SJSA1 (cell line): ENCODE data around the gene IFITM10. TPM values are rescaled to one million over a fixed set of nuclear protein-coding genes. Genes with fewer than 3 reads are reported as not detected.

Experiments
- DNase-seq, 2 experiments: peaks; one replicate each; pipeline ENCODE4 v3.0.0-alpha.2; 2015 to 2020; ENCODE audit warnings: low spot score in 2 of 2, low read depth in 1 of 2
- H3K27ac ChIP-seq: fragments of 250-450 bp; sonication (Bioruptor Pico); 2 replicates; pipeline ENCODE4 v1.5.1; 2020; ENCODE audit warnings: mild to moderate bottlenecking, moderate library complexity
- H3K27me3 ChIP-seq: fragments of 250-450 bp; sonication (Bioruptor Pico); replicated peaks from 2 replicates; pipeline ENCODE4 v1.5.1; 2020; ENCODE audit warnings: mild to moderate bottlenecking, moderate library complexity
- H3K36me3 ChIP-seq: fragments of 250-450 bp; sonication (Bioruptor Pico); 2 replicates; pipeline ENCODE4 v1.5.1; 2020; ENCODE audit warnings: mild to moderate bottlenecking
- H3K4me1 ChIP-seq: fragments of 250-450 bp; sonication (Bioruptor Pico); replicated peaks from 2 replicates; pipeline ENCODE4 v1.6.1; 2021; ENCODE audit warnings: mild to moderate bottlenecking
- H3K4me3 ChIP-seq: fragments of 250-450 bp; sonication (Bioruptor Pico); 2 replicates; pipeline ENCODE4 v1.5.1; 2020; ENCODE audit warnings: mild to moderate bottlenecking
- H3K9me3 ChIP-seq: fragments of 250-450 bp; sonication (Bioruptor Pico); replicated peaks from 2 replicates; pipeline ENCODE4 v1.5.1; 2020; ENCODE audit warnings: mild to moderate bottlenecking
- total RNA-seq: library from RNA; depleted of rRNA; stranded (reverse); fragments of >200 nt; shearing (Covaris generic); gene quantifications from 2 replicates; pipeline ENCODE4 v1.2.3, GENCODE V29; 2014; rRNA removed

Gene IFITM10
- 0.05 TPM in 1 of 2 replicates, not detected in the other for total RNA-seq

DNA sequence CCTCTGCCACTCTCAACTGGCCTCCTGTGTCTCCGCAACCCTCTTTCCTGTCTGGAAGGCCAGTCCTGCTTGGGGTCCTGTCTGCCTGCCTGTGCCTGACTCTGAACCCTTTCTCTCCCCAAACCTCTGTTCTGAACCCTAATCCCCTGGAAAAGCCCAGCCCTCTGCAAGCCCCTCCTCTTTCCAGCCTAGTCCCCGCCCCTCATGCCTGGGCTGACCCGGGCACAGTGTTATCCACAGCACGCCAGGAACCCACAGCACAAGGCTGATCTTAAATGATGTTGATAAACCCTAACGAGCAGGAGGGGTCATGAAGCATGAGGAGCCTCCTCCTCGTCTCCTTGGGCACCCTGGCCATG, at the start of gene IFITM10:
IFITM10 (minus strand) TSS at position 115 of the 359 bp plus-strand sequence. CDS start 153 bp downstream, outside the sequence.
- peaks cover 22% of the 10 kb centered on the region for H3K36me3 ChIP-seq
- no peak within 1 kb of the TSS for H3K4me3 ChIP-seq
- no peaks in the 10 kb centered on the region for H3K9me3 ChIP-seq
- peaks cover 18% of the 10 kb centered on the region for H3K27me3 ChIP-seq
- peaks cover 31% of the 10 kb centered on the region for H3K4me1 ChIP-seq
- peak in 1 of 2 experiments; percentile 10 for DNase-seq
- no peak within 1 kb of the TSS for H3K27ac ChIP-seq

GRCh38 chr11:1797391-1798125, 47.2 kb upstream of the IFITM10 start:
- H3K27ac ChIP-seq = no peak overlapping the region
- no peaks in the 10 kb centered on the region for H3K9me3 ChIP-seq
- H3K4me3 ChIP-seq = no peak overlapping the region

GRCh38 chr11:1796413-1797011, 46.1 kb upstream of the IFITM10 start:
- H3K4me3 ChIP-seq = no peak overlapping the region
- no peak overlapping the region for H3K27ac ChIP-seq
- no peaks in the 10 kb centered on the region for H3K36me3 ChIP-seq
- H3K9me3 ChIP-seq = no peaks in the 10 kb centered on the region
- H3K4me1 ChIP-seq = no peaks in the 10 kb centered on the region
- no peaks in the 10 kb centered on the region; the same call in 1 of the 2 replicates for H3K27me3 ChIP-seq
- no peak for DNase-seq

More at GRCh38 chr11:1797391-1798125, 47.2 kb upstream of the IFITM10 start:
- no peaks in the 10 kb centered on the region; the same call in 1 of the 2 replicates for H3K27me3 ChIP-seq
- H3K4me1 ChIP-seq = no peaks in the 10 kb centered on the region
- no peaks in the 10 kb centered on the region for H3K36me3 ChIP-seq
- DNase-seq = no peak

GRCh38 chr11:1793081-1793480, 42.7 kb upstream of the IFITM10 start:
- no peak overlapping the region for H3K27ac ChIP-seq
- no peaks in the 10 kb centered on the region for H3K36me3 ChIP-seq
- H3K4me3 ChIP-seq = no peak overlapping the region
- no peaks in the 10 kb centered on the region for H3K4me1 ChIP-seq
- DNase-seq = no peak
- no peaks in the 10 kb centered on the region; the same call in 1 of the 2 replicates for H3K27me3 ChIP-seq
- H3K9me3 ChIP-seq = no peaks in the 10 kb centered on the region

DNA sequence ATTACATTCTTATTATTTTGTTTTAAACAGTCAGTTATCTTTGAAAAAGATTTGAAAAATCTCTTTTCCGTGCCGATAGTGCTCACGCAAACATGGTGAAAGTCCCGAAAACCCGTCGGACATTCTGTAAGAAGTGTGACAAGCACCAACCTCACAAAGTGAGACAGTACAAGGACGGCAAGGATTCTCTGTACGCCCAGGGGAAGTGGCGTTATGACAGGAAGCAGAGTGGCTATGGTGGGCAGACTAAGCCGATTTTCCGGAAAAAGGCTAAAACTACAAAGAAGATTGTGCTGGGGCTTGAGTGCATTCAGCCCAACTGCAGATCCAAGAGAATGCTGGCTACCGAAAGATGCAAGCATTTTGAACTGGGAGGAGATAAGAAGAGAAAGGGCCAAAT, 42.1 kb upstream of the IFITM10 start:
- H3K4me3 ChIP-seq = no peak overlapping the region
- no peaks in the 10 kb centered on the region for H3K4me1 ChIP-seq
- no peaks in the 10 kb centered on the region for H3K36me3 ChIP-seq
- DNase-seq = no peak
- H3K27me3 ChIP-seq = no peaks in the 10 kb centered on the region; the same call in 1 of the 2 replicates
- H3K9me3 ChIP-seq = no peaks in the 10 kb centered on the region
- no peak overlapping the region for H3K27ac ChIP-seq

- Histone ChIP-seq H3K9me3 (no peaks in the 10 kb centered on the region), H3K27me3 (no peaks in the 10 kb centered on the region; the same call in 1 of the 2 replicates), H3K27ac (no peak overlapping the region), H3K4me1 (no peaks in the 10 kb centered on the region), H3K36me3 (no peaks in the 10 kb centered on the region), H3K4me3 (no peak overlapping the region)
- no peak for DNase-seq
Measured at GRCh38 chr11:1791912-1792311, 41.5 kb upstream of the IFITM10 start.

DNA sequence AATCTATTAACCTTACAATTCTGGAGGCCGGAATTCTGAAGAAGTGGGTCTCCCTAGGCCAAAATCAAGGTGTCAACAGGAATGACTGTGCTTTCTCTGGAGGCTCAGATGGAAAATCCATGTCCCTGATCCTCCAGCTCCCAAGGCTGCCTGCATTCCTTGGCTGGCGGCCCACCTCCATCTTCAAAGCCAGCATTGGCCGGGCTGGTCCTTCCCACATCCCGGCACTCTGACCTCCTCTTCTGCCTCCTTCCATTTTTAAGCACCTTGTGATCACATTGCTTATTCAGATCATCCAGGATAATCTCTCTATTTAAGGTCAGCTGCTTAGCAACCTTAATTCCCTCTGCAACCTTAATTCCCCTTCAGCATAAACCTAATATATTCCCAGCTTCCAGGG, 36.1 kb upstream of the IFITM10 start:
- Histone ChIP-seq H3K27ac (no peak overlapping the region), H3K4me3 (no peak overlapping the region), H3K27me3 (no peaks in the 10 kb centered on the region), H3K9me3 (no peaks in the 10 kb centered on the region), H3K36me3 (no peaks in the 10 kb centered on the region), H3K4me1 (peaks cover 24% of the 10 kb centered on the region)
- no peak for DNase-seq

DNA sequence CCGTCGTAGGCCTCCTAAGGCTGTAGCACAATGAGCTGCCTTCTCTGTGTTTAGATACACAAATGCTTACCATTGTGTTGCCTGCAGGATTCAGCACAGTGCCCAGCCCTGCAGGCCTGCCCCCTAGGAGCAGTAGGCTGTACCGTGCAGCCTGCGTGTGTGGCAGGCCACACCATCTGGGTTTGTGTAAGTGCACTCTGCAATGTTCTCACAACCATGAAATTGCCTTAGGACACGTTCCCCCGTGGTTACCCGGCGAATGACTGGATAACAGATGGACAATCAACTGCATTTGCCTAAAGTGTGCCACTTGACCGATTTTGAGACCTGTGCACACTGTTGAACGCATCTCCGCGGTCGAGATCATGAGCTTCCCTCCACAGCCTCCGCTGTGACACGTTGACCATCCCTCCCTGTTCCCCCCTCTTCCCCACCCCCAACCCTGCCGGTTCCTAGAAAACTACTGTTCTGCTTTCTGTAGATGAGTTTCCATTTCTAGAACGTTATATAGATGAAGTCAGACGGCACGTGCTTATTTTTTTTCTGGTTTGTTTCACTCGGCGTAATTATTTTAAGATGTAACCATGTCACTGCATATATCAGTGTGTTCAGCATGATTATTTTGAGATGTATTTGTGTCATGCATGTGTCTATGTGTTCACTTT, 35.5 kb upstream of the IFITM10 start:
- Histone ChIP-seq H3K4me3 (no peak overlapping the region), H3K36me3 (no peaks in the 10 kb centered on the region), H3K27me3 (no peaks in the 10 kb centered on the region), H3K9me3 (no peaks in the 10 kb centered on the region), H3K4me1 (peaks cover 24% of the 10 kb centered on the region), H3K27ac (no peak overlapping the region)
- peak; percentile 42 to 66 for DNase-seq

DNA sequence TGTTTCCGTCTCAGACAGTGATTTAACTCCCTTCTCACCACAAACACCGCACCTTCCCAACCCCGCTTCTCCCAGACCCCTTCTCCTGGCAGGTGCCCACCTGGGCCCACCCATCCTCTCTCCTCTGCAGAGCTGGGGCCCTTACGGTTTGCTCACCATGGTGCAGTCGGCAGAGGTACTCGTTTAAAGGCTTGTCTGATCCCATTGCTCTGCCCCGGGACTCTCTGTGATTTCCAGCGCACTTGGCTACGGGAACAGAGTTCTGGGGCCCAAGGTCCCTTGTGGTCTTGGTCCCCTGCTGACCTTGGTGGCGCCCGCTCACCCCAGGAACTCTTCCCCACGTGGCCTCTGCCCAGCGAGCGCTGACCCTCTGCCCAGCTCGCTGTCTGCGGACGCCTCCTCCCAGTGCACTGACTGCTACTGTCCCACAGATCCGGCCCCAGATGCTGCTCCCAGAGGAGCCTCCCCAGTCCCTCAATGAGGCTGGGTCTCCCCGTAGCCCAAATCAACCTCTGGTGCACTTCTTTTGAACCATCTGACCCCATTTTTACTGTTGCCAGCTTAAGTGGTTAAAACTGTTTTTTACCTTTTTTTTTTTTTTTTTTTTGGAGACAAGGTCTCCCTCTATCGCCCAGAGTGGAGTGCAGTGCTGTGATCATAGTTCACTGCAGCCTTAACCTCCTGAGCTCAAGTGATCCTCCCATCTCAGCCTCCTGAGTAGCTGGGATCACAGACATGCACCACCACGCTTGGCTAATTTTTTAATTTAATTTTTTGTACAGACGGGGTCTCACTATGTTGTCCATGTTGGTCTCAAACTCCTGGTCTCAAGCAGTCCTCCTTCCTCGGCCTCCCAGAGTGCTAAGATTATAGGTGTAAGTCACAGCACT, 34.6 kb upstream of the IFITM10 start:
- H3K27me3 ChIP-seq = no peaks in the 10 kb centered on the region
- H3K27ac ChIP-seq = no peak overlapping the region
- H3K4me1 ChIP-seq = peaks cover 24% of the 10 kb centered on the region
- no peak for DNase-seq
- H3K36me3 ChIP-seq = no peaks in the 10 kb centered on the region
- no peak overlapping the region for H3K4me3 ChIP-seq
- H3K9me3 ChIP-seq = no peaks in the 10 kb centered on the region

DNA sequence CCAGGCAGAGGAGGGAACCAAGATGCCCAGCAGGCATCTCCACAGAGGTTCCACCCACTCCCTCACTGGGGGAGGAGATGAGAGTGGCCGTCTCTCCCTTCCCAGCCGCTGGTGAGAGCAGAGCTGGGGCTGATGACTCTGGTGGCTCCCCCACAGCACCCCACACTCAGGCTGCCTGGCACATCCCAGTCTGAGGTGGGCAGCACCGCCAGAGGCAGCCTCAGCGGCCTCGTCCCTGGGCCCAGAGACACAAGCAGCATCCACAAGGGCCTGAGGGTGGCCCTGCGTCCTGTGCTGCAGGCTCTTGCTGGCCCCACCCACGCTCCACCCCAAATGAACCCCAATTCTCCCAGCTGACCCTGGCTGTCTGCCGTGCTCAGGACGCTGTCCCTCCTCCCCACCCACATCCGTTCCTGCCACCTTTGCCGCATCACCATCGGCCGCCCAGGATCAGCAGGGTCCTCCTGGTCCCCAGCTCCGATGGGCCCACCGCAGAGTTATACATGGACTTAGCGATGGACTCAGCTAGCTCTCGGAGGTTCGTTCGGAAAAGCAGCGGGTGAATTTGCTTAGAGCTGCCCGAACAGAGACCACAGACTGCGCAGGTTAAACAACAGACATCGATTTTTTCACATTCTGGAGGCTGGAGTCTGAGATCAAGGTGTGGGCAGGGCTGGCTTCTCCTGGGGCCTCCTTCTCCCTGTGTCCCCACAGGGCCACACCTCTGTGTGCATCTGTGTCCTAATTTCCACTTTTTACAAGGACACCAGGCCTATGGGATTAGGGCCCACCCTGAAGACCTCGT, 33.5 kb upstream of the IFITM10 start:
- Histone ChIP-seq H3K4me1 (peaks cover 24% of the 10 kb centered on the region), H3K9me3 (no peaks in the 10 kb centered on the region), H3K4me3 (no peak overlapping the region), H3K36me3 (no peaks in the 10 kb centered on the region), H3K27me3 (no peaks in the 10 kb centered on the region), H3K27ac (no peak overlapping the region; the same call in 1 of the 2 replicates)
- DNase-seq = no peak

DNA sequence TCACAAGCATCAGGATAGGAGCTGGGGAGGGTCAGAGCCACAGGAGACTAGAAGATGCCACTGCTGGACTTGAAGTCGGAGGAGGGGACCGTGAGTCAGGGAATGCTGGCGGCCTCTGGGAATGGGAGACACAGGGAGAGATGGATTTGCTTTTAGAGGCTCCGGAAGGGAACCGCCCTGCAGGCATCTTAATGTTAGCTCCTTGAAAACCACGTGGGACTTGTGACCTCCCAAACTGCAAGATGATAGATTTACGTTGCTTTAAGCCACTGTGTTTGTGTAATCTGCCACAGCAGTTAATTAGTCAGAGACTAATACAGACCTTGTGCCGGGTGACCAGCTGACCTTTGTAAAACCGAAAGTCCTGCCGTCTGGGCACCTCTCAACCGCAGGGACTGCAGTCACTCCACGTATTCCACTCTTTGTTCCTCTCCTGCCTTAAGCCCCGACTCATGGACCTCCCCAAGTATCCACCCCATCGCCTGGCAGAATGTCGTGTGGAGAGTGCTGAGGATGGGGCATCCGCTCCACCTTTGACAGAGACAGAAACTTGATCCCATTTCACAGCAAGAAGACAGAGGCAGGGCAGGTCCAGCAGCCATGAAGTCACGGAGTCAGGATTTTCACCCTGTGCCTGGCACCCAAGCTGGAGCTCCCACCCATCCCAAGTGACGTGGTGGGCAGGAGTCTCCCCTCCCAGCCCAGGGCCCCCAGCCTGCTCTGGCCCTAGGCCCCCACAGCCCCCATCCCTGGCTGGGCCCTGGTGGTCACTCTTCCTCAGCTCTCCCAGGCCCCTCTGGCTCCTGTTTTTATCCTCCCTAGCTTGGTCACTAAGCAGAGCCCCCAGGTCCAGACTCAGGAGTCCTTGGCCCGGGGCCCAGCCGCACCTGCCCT, 32.7 kb upstream of the IFITM10 start:
- peak; percentile 56 to 75 for DNase-seq
- no peaks in the 10 kb centered on the region for H3K36me3 ChIP-seq
- H3K9me3 ChIP-seq = no peaks in the 10 kb centered on the region
- peaks cover 24% of the 10 kb centered on the region for H3K4me1 ChIP-seq
- H3K27me3 ChIP-seq = no peaks in the 10 kb centered on the region
- no peak overlapping the region for H3K4me3 ChIP-seq
- H3K27ac ChIP-seq = peak overlapping the region; percentile 12; the same call in 1 of the 2 replicates

DNA sequence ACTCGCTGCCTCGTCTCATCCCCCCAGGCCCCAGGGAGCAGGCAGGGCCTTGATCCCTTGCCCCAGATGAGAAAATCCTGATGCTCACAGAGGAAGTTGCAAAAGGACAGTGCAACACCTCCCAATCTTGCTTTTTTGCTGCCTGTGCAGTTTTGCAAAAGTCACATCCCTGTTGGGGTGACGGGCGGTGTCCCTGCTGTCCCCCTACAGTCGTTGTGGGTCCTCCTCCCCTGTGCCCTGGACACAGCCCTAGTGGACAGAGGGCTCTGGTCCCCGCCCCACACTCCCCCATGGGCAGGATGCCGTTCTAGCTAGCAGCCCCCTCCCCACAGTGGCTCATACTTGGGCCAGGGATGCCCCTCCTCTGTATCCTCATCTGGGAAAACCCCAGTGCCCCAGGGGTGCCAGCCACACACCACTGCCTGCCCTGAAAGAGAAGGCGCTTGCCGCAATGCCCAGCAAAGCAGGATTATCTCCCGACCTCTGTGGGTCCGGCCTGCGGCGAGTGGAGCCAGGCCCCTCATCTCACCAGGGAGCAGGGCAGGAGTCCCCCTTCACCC, 31.7 kb upstream of the IFITM10 start:
- DNase-seq = no peak
- Histone ChIP-seq H3K4me3 (no peak overlapping the region), H3K27ac (no peak overlapping the region), H3K27me3 (no peaks in the 10 kb centered on the region), H3K4me1 (peaks cover 24% of the 10 kb centered on the region), H3K36me3 (no peaks in the 10 kb centered on the region), H3K9me3 (no peaks in the 10 kb centered on the region)
